ENCODE results near the gene ATXN2. TPM values are rescaled to one million over a fixed set of nuclear protein-coding genes. Genes with fewer than 3 reads are reported as not detected.

ATXN2 gene
- total and polyA plus RNA-seq, 9 of the 15 experiments (the other 6 are each of a cell fraction or from before 2014, with no cell fraction given) = 16.8 to 67.8 (median 29.3) TPM

DNA sequence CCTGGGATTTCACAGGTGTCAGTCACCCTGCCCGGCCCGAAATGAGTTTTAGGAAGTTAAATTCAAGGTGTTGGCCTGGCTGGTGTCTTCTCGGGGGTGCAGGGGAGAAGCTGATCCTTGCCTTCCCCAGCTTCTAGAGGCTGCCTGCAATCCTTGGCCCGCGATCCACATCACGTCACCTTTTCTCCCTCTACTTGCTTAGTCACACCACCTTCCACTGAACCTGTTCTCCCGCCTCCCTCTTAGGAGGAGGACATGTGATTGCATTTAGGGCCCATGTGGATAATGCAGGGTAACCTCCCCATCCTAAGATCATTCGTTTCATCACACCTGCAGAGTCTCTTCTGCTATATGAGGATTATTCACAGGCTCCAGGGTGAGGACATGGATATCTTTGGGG, 25.4 kb upstream of the ATXN2 start (continued):
- TF ChIP-seq, protein P1, sequence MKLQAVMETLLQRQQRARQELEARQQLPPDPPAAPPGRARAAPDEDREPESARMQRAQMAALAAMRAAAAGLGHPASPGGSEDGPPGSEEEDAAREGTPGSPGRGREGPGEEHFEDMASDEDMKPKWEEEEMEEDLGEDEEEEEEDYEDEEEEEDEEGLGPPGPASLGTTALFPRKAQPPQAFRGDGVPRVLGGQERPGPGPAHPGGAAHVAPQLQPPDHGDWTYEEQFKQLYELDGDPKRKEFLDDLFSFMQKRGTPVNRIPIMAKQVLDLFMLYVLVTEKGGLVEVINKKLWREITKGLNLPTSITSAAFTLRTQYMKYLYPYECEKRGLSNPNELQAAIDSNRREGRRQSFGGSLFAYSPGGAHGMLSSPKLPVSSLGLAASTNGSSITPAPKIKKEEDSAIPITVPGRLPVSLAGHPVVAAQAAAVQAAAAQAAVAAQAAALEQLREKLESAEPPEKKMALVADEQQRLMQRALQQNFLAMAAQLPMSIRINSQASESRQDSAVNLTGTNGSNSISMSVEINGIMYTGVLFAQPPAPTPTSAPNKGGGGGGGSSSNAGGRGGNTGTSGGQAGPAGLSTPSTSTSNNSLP (IDR thresholded peaks at IDR 0.05; ENCODE audit: borderline replicate concordance, low read depth, low read length) = no peak
- TF ChIP-seq, protein P2, sequence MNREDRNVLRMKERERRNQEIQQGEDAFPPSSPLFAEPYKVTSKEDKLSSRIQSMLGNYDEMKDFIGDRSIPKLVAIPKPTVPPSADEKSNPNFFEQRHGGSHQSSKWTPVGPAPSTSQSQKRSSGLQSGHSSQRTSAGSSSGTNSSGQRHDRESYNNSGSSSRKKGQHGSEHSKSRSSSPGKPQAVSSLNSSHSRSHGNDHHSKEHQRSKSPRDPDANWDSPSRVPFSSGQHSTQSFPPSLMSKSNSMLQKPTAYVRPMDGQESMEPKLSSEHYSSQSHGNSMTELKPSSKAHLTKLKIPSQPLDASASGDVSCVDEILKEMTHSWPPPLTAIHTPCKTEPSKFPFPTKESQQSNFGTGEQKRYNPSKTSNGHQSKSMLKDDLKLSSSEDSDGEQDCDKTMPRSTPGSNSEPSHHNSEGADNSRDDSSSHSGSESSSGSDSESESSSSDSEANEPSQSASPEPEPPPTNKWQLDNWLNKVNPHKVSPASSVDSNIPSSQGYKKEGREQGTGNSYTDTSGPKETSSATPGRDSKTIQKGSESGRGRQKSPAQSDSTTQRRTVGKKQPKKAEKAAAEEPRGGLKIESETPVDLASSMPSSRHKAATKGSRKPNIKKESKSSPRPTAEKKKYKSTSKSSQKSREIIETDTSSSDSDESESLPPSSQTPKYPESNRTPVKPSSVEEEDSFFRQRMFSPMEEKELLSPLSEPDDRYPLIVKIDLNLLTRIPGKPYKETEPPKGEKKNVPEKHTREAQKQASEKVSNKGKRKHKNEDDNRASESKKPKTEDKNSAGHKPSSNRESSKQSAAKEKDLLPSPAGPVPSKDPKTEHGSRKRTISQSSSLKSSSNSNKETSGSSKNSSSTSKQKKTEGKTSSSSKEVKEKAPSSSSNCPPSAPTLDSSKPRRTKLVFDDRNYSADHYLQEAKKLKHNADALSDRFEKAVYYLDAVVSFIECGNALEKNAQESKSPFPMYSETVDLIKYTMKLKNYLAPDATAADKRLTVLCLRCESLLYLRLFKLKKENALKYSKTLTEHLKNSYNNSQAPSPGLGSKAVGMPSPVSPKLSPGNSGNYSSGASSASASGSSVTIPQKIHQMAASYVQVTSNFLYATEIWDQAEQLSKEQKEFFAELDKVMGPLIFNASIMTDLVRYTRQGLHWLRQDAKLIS (CRISPR knock-in tag; IDR thresholded peaks at IDR 0.05) = no peak
- TF ChIP-seq MTA3 (IDR thresholded peaks at IDR 0.05; ENCODE audit: borderline replicate concordance) (no peak), SMARCA5 (IDR thresholded peaks at IDR 0.05) (no peak), ZNF77 (CRISPR knock-in tag; IDR thresholded peaks at IDR 0.05) (no peak), ZNF311 (CRISPR knock-in tag; IDR thresholded peaks at IDR 0.05) (no peak), ZC3H8 (IDR thresholded peaks at IDR 0.05) (no peak), ZNF282 (CRISPR knock-in tag; IDR thresholded peaks at IDR 0.05) (no peak), SNRNP70 (optimal IDR thresholded peaks at IDR 0.05; ENCODE audit: low read depth, low read length) (no peak), KDM2B (CRISPR knock-in tag; IDR thresholded peaks at IDR 0.05) (no peak), BCOR (IDR thresholded peaks at IDR 0.05) (no peak)

All from K562 (cell line).